Tibial nerve (tissue), 4 donors: ENCODE results near the gene RNF6.

ENCODE experiments used
- EP300 ChIP-seq, 2 donors: sonication (generic); formaldehyde crosslinking; IDR thresholded peaks; one replicate each; pipeline ENCODE4 v1.6.1; 2017; ENCODE audit warnings: antibody characterized with exemption in 2 of 2, mild to moderate bottlenecking in 1 of 2
- POLR2A ChIP-seq, 2 donors: fragments of 450-650 bp; IDR thresholded peaks; one replicate each; pipeline ENCODE4 v1.6.1; 2017; ENCODE audit warnings: antibody characterized with exemption in 2 of 2, mild to moderate bottlenecking in 2 of 2, moderate library complexity in 2 of 2
- TF ChIP-seq, protein P1 (sequence below), 5 experiments: fragments of 200-600 bp in 3 of 5; fragments of 450-650 bp in 2 of 5; sonication (generic) in 3 of 5; IDR thresholded peaks; one replicate each; pipeline ENCODE4 v1.5.1; 2016 to 2019; ENCODE audit warnings: antibody characterized with exemption in 5 of 5, mild to moderate bottlenecking in 3 of 5, moderate library complexity in 2 of 5

GRCh38 chr13:26246154-26246553 lies 24.0 kb upstream of the RNF6 start:
- TF ChIP-seq, protein P1, sequence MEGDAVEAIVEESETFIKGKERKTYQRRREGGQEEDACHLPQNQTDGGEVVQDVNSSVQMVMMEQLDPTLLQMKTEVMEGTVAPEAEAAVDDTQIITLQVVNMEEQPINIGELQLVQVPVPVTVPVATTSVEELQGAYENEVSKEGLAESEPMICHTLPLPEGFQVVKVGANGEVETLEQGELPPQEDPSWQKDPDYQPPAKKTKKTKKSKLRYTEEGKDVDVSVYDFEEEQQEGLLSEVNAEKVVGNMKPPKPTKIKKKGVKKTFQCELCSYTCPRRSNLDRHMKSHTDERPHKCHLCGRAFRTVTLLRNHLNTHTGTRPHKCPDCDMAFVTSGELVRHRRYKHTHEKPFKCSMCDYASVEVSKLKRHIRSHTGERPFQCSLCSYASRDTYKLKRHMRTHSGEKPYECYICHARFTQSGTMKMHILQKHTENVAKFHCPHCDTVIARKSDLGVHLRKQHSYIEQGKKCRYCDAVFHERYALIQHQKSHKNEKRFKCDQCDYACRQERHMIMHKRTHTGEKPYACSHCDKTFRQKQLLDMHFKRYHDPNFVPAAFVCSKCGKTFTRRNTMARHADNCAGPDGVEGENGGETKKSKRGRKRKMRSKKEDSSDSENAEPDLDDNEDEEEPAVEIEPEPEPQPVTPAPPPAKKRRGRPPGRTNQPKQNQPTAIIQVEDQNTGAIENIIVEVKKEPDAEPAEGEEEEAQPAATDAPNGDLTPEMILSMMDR (IDR thresholded peaks at IDR 0.05) = no peak
- no peak for TF ChIP-seq EP300 (IDR thresholded peaks at IDR 0.05)
- no peak for TF ChIP-seq POLR2A (IDR thresholded peaks at IDR 0.05)
